Stomach (tissue), 4 donors: ENCODE results near the gene GREM2.

Source experiments
- EP300 ChIP-seq: sonication (generic); formaldehyde crosslinking; IDR thresholded peaks from one replicate; pipeline ENCODE4 v1.6.1; 2017; ENCODE audit warnings: antibody characterized with exemption
- POLR2A ChIP-seq, 4 donors: fragments of 450-650 bp; IDR thresholded peaks; one replicate each; pipeline ENCODE4 v1.6.1; 2016; ENCODE audit warnings: antibody characterized with exemption in 4 of 4, control low read depth in 2 of 4, mild to moderate bottlenecking in 1 of 4, moderate library complexity in 1 of 4
- POLR2AphosphoS5 ChIP-seq, 3 donors: sonication (generic); formaldehyde crosslinking; IDR thresholded peaks; one replicate each; pipeline ENCODE4 v1.6.1; 2016; ENCODE audit warnings: antibody characterized with exemption in 3 of 3
- TF ChIP-seq, protein P1 (sequence below), 7 experiments: fragments of 450-650 bp in 4 of 7; fragments of 200-600 bp in 3 of 7; sonication (generic) in 3 of 7; IDR thresholded peaks; one replicate each; pipeline ENCODE4 v1.5.1; 2016 to 2019; ENCODE audit warnings: antibody characterized with exemption in 7 of 7, control low read depth in 2 of 7, mild to moderate bottlenecking in 1 of 7

DNA sequence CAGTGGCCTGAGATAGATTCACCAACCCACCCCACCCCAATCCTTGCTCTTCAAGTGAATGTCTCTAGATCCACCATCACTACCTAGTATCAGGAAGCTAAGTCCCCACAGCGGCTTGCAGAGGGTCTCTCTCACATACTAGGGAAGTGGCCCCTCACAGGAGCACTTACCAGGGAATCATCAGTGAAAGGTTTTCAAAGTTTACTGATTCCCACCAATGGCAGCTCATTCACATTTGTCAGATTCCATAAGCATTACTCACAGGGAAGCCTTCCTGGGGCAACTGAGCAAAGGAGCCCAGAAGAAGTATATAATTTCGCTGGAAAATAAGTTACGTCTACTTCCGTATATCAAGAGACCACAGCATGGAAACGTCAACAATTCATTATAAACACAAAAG lies 120.8 kb downstream of the GREM2 start:
- TF ChIP-seq, protein P1, sequence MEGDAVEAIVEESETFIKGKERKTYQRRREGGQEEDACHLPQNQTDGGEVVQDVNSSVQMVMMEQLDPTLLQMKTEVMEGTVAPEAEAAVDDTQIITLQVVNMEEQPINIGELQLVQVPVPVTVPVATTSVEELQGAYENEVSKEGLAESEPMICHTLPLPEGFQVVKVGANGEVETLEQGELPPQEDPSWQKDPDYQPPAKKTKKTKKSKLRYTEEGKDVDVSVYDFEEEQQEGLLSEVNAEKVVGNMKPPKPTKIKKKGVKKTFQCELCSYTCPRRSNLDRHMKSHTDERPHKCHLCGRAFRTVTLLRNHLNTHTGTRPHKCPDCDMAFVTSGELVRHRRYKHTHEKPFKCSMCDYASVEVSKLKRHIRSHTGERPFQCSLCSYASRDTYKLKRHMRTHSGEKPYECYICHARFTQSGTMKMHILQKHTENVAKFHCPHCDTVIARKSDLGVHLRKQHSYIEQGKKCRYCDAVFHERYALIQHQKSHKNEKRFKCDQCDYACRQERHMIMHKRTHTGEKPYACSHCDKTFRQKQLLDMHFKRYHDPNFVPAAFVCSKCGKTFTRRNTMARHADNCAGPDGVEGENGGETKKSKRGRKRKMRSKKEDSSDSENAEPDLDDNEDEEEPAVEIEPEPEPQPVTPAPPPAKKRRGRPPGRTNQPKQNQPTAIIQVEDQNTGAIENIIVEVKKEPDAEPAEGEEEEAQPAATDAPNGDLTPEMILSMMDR (IDR thresholded peaks at IDR 0.05), result no peak
- no peak for TF ChIP-seq POLR2AphosphoS5 (IDR thresholded peaks at IDR 0.05)
- TF ChIP-seq POLR2A (IDR thresholded peaks at IDR 0.05), result no peak
- no peak for TF ChIP-seq EP300
